ENCODE data around the gene CENPN.
A peak's percentile ranks its signal among the peaks of the same experiment; 100 is the strongest.

CENPN gene

DNA sequence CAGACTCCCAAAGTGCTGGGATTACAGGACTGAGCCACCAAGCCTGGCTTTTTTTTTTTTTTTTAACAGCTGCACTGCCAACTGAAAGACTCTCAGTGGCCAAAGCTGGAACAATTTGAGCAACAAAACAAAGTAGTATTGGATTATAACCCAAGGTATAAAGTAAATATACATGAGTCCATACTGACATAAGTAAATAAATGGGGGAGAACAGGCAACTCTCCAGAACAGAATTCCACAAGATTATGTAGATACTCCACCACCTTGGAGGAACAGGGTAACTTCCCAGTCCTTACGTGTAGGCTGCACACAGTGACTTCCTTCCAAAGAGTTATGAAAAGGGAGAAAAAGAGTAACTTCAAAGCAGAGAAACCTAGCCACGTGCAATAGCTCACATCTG is 16.0 kb upstream of the CENPN start:
- TF ChIP-seq, protein P1, sequence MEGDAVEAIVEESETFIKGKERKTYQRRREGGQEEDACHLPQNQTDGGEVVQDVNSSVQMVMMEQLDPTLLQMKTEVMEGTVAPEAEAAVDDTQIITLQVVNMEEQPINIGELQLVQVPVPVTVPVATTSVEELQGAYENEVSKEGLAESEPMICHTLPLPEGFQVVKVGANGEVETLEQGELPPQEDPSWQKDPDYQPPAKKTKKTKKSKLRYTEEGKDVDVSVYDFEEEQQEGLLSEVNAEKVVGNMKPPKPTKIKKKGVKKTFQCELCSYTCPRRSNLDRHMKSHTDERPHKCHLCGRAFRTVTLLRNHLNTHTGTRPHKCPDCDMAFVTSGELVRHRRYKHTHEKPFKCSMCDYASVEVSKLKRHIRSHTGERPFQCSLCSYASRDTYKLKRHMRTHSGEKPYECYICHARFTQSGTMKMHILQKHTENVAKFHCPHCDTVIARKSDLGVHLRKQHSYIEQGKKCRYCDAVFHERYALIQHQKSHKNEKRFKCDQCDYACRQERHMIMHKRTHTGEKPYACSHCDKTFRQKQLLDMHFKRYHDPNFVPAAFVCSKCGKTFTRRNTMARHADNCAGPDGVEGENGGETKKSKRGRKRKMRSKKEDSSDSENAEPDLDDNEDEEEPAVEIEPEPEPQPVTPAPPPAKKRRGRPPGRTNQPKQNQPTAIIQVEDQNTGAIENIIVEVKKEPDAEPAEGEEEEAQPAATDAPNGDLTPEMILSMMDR (IDR thresholded peaks at IDR 0.05; ENCODE audit: low read depth, low read length), result no peak
- no peak for DNase-seq (ENCODE audit: extremely low read depth, low read depth)

DNA sequence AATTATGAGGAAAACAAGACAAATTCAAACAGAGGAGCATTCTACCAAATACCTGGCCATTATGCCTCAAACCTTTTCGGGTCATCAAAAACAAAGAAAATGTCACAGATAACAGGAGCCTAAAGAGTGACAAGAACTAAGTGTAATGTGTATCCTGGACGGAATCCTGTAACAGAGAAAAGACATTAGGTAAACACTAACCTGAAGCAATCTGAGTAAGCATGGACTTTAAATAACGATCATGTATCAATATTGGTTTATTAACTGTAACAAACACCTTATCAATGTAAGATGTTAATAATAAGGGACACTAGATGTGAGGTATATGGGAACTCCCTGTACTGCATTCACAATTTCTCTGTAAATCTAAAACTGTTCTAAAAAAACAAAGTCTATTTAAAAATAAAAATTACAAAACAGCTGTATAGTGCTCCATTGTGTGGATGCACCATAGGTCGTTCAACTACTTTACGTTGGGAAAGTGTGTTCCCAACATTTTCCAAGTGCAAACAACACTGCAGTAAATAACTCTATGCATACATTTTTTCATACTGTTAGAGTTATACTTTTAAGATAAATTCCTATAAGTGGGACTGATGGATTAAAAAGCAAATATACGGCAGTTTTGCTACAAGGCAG is 15.1 kb upstream of the CENPN start:
- DNase-seq (ENCODE audit: extremely low read depth, low read depth), result no peak
- TF ChIP-seq, protein P1 (IDR thresholded peaks at IDR 0.05; ENCODE audit: low read depth, low read length), result no peak

DNA sequence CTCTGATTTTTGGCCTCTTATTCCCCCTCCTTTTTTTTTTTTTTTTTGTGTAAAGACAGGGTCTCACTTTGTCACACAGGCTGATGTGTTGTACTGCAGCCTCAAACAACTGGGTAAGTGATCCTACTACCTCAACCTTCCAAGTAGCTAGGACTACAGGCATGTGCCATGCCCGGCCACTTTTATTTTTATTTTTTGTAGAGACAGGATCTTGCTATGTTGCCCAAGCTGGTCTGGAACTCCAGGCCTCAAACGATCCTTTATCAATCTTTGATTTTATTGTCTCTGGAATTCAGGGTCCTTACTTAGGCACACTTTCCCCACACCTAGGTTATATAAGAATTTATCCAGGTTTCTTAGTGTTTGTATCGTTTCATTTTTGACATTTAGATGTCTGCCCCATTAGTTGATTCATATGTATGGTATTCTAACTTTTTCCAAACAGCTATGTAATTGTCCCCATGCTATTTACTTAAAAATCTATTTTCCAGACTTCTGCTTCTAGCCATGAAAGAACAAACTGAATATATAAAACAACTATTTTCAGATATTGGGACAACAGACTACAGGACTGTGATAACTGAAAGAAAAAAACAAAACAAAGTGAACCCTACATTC is 14.2 kb upstream of the CENPN start:
- no peak for DNase-seq (ENCODE audit: extremely low read depth, low read depth)
- TF ChIP-seq, protein P1 (IDR thresholded peaks at IDR 0.05; ENCODE audit: low read depth, low read length), result no peak

DNA sequence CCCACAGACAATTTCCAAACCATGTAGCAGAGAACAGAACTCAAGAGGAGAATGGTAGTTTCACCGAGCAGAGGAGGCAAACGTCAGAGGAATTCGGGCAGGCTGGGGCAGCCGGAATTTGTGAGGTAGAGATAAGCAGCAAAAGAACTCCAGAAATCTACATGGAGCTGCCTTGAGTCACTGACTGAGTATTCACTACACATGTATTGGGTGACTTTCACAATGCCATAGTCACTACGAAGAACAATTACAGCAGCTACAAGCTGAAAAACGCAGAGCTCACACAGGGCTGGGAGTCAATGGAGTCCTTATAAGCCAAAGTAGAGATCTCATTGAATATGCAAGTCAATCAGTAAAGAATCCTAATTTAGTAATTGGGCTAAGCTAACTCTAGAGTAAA is 13.7 kb upstream of the CENPN start:
- TF ChIP-seq, protein P1 (IDR thresholded peaks at IDR 0.05; ENCODE audit: low read depth, low read length), result no peak
- DNase-seq (ENCODE audit: extremely low read depth, low read depth), result peak; percentile 53

DNA sequence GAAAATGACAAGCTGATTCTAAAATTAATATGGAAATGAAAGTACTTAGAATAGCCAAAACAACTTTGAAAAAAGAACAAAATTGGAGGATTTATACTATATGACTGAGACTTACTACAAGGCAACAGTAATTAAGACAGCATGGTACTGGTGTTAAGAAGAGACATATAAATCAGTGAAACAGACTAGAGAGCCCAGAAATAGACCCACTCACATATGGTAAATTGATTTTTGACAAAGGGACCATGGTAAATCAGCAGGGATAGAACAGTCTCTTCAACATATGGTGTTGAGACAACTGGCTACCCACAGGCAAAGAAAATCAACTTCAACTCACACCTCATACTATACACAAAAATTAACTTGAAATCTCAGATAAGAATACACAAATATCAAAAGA is 13.2 kb upstream of the CENPN start:
- no peak for DNase-seq (ENCODE audit: extremely low read depth, low read depth)
- TF ChIP-seq, protein P1 (IDR thresholded peaks at IDR 0.05; ENCODE audit: low read depth, low read length), result no peak

DNA sequence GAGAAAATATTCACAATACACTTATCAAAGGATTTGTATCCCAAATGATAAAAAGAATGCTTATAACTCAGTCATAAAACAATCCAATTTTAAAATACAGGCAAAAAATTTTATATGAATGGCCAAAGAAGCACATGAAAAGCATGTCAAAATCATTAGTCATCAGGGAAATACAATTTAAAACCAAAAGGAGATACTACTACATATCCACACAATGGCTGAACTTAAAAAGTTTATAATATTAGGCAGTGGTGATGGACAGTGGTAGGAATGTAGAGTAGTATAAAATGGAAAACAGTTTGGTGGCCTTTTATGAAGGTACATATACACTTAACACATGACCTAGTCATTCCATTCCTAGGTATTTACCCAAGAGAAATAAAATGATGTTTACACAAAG is 12.6 kb upstream of the CENPN start:
- DNase-seq (ENCODE audit: extremely low read depth, low read depth), result no peak
- TF ChIP-seq, protein P1 (IDR thresholded peaks at IDR 0.05; ENCODE audit: low read depth, low read length), result no peak

DNA sequence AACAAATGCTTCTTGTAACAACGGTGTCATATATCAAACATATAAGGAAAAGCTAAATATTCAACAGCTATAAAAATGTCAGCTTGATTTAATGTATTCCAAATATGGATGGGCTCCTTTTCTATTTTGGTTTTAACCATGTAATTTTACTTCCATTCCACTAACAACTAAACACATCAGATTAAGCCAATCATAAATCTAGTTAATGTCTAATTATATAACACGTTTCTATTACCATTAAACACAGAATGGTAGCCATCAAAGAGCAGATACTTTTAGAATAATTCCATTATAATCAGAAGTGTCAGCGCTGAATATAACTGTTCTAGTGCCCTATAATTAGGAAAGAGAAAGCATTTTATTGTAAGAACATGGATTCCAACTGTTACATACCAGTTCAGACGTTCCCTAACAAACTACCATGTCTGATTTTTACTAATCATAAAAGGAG is 10.3 kb upstream of the CENPN start:
- TF ChIP-seq, protein P1 (IDR thresholded peaks at IDR 0.05; ENCODE audit: low read depth, low read length), result no peak
- no peak for DNase-seq (ENCODE audit: extremely low read depth, low read depth)
